GM18508 (cell line): Measurements from ENCODE around the gene ACSF2.
"Not testable (repeated sequence)": the region's sequence is repeated elsewhere in the genome, so short reads cannot be mapped to it uniquely, and the experiment has no call there.

Source experiments
- ATAC-seq: cut with Tn5 transposase; IDR thresholded peaks from one replicate; pipeline ENCODE4 v1.9.1; 2021; ENCODE audit warnings: moderate number of reproducible peaks; ENCODE audit not compliant: insufficient read depth, unreplicated experiment

The ACSF2 gene

DNA sequence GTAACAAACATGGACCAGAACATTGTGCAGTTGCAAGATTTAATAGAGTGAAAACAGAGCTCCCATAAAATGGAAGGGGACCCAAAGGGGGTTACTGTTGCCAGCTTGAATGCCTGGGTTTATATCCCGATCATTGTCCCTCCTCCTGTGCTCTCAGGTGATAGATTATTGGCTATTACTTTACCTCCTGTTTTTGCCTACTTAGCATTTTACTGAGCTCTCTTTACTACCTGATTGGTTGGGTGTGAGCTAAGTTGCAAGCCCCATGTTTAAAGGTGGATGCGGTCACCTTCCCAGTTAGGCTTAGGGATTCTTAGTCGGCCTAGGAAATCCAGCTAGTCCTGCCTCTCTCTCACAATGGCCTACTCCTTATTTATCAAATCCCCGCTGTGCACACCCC, 20.7 kb upstream of the ACSF2 start:
- not testable (repeated sequence) for ATAC-seq

DNA sequence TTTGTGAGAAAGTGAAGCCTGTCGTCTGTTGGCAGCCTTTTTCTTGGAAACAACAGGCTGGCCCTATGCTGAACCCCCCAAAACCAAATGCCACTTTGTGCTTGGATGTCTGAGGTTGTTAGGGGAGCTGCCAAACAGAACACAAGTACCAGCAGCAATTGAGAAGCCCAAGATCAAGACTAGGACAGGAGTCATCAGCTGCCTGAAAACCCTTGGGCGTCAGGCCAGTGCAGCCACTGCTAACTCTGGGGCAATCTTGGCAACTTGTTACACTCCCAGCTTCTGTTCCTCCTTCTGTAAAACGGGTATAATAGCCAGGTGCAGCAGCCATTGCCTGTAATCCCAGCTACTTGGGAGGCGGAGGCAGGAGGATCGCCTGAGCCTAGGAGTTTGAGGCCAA, 19.4 kb upstream of the ACSF2 start:
- no peak for ATAC-seq

DNA sequence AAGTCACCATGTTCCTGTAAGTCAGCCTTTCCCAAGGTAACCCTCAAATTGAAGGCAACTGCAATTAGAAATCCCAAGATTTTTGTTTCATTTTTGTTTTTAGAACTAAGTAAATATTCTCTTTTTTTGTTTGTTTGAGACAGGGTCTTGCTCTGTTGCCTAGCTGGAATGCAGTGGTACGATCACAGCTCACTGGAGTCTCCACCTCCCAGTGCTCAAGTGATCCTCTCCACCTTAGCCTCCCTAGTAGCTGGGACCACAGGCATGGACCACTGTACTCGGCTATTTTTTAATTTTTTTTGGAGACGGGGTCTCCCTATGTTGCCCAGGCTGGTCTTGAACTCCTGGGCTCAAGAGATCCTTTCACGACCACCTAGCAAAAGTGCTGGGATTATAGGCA, 18.1 kb upstream of the ACSF2 start:
- ATAC-seq: no peak

DNA sequence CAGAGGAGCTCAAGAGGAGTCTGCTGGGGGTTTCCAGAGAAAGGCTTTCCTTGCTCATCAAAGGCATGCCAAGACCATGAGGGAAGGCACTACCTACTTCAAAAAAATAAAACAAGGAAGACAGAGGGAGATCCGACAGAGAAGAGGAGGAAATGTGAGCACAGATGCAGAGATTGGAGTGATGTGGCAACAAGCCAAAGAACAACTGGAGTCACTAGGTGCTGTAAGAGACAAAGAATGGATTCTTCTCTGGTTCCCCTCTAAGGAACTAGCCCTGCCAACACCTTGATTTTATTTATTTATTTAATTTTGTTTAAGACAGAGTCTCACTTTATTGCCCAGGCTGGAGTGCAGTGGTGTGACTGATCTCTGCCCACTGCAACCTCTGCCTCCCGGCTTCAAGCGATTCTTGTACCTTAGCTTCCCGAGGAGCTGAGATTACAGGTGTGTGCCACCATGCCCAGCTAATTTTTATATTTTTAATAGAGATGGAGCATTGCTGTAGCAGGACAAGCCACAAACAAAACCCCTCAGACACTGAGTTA, 13.8 kb upstream of the ACSF2 start:
- ATAC-seq: no peak

DNA sequence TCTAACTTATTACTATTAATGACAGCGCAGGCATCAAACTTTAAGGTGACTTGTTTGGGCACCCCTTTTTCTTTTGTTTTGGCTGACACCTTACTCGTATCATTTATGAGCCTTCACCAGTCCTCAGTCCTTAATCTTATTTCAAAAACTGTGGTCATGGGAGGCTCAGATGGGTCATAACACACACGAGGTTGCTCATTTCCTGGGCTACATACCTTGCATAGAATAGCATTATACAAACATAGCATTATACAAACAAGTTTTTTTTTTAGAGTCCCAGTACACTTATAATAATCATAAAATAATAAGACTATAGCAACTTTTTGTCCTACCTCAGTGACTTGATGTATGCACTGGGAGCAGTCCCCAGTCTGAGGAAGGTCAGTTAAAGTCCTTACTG, 11.2 kb upstream of the ACSF2 start:
- ATAC-seq: no peak

DNA sequence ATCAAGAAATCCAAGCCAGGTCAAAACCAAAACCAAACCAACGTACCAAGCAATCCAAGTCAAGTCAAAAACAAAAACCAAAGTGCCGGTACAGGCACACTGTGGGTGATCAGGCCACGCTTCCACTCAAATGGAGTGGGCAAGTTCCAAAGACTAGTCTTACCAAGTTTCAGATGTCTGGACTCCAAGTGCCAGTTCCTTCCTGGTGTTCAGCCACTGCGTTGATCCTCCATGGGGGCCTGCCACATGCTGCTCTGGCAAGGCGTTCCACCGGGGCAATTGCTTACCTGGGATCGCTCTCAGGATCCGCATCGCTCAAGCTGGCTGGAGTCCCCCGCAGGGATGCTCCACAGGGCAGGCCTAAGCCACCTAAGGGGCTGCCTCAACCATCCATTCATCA, 6.4 kb upstream of the ACSF2 start:
- ATAC-seq: not testable (repeated sequence)

DNA sequence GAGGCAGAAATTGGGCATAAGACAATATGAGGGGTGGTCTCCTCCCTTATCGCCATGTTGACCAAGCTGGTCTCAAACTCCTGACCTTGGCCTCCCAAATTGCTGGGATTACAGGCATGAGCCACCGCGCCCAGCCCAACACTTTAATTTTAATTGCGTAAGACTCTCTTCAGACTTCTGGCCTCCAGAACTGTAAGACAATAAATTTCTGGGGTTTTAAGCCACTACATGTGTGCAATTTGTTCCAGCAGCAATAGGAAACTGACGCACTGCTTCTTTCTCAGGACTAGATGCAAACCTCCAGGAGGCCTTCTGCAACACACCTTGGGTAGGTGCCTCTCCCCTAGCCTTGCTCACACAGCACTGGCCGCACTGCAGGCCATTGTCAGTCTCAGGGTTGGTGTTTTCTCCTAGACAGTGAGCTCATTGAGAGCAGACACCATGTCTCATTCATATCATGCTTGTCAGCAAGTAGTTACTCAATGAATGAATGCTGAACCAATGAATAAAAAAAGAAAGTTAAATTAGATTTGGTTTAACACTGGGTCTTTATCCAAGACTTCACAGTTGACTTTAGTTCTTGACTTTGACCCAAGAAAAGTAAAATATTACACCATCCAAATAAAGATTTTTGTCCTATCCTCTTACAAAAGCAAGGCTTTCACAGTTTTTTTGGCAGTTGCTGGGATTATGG, 5.5 kb upstream of the ACSF2 start:
- no peak for ATAC-seq

DNA sequence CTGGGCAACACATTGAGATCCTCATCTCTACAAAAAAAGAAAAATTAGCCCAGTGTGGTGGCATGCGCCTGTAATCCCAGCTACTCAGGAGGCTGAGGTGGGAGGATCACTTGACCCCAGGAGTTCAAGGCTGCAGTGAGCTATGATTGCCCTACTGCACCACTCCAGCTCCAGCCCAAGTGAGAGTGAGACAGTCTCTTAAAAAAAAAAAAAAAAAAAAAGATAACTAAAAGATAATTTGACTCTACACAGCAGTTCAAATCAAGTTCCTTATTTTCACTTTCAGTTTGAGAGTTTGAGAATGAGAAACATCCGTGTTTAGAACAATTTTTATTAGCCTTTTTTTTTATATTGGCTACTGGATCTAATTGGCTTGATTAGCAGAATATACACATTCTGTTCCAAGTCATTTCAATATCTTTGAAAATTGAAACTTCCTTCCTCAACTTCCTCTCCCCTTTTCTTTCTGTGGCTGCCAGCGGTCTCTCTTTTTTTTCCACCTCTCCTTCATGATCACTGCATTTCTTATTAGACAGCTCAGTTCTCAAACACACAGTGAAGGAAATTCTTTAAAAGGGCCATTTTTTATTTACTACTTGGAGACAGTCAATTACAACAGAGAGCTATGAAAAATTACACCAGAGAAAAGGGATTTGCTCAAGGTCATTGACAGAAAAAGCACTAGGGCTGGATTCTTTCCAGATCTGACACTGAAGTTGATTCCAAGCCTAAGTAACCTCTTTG, 4.5 kb upstream of the ACSF2 start:
- no peak for ATAC-seq

DNA sequence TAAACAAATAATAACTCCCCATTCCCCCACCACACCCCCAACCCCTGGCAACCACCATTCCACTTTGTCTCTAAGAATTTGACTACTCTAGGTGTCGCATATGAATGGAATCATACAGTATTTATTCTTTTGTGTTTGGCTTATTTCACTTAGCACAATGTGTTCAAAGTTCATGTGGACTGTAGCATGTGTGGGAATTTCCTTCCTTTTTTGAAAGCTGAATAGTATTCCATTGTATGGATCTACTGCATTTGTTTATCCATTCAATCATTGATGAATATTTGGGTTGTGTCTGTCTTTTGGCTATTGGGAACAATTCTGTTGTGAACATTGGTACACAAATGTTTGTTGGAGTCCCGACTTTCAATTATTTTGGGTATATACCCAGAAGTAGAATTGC, 3.3 kb upstream of the ACSF2 start:
- ATAC-seq: no peak

DNA sequence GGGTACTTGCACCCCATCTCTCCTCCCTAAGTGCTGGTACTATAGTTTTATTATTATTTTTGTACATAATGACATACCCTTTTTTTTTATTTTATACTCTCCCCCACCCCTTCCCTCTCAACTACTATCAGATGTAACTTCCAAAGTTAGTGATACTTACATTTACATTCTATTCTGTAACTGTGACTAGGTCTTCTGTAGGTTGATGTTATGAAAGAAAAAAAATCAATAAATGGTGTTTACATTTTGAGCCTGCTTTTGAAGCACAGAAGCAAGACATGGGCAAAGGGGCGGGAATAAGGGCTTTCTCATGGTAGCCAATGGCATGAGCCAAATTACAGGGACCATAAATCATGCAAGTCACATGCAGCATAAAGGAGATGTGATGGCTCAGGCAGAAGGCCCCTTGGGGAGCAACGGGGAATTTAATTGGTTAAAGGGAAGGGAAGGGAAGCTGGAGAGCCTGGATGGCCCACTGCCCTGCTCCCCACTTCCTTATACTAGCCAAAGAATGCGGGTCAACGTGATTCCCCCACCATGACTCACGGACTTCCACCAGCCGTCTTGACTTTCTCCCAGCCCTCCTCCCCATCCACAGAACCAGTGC, 2.4 kb upstream of the ACSF2 start:
- ATAC-seq: no peak

DNA sequence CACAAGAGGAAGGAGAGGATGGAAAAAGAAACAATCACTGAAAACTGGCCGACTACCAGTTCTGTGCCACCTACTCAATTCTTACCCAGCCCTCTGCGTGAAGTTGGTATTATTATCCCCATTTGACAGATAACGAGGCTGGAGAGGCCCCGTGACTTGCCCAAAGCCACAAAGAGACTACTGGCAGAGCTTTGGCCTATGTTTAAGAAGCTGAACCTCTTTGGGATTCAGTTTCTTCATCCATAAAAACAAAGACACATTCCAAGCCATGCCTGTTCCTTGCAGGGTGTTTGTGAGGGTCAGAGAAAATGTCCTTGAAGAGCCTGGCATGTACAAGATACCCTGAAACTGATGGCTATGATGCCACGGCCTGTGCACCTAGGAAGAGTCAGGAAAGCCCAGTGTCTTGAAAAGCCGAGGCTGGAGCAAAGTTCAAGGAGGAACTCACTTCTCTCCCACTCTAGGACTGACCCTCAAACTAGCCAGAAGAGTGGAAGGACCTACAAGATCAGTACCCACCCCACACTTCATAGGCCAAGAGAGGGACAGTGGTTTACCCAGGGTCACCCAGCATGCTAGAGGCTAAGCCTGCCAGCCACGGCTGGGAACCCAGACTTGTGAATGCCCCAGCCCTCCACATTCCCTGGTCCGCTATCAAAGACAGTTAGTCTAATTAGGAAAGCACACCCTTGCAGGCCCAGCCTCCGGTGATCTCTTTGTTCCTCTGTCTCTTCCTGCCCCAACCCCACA, 1.6 kb upstream of the ACSF2 start:
- no peak for ATAC-seq

DNA sequence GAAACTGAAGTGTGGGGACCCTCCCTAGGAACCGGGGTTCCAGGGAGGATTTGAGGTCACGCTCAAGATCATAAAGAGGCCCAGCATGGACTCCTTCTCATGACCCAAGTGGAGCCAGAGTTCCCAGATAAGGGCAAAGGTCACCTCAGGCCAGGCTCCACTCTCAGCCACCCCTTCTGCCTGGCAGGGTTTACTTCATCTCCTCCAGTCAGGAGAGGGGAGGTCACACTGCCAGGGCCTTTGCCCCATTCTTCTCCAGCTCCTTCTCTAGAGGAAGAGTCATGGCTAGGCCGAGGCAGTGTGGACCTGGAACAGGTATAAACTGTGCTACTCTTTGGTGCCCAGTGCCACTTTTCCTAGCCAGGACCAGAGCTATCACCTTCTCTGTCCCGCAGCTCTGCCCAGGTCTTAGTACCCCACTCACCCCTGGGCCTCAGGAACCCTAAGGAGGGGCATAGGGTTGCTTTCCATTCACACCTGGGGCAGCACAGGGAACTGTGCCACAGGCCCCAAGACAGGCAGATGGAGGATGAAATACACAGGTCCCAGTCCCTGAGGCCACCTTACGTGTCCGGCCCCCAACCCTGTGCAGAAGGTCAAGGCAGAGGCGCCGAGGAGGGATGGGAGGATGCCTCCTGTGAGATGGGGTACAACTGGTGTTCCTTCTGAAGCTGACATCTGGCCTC, 879 bp upstream of the ACSF2 start:
- ATAC-seq: no peak

DNA sequence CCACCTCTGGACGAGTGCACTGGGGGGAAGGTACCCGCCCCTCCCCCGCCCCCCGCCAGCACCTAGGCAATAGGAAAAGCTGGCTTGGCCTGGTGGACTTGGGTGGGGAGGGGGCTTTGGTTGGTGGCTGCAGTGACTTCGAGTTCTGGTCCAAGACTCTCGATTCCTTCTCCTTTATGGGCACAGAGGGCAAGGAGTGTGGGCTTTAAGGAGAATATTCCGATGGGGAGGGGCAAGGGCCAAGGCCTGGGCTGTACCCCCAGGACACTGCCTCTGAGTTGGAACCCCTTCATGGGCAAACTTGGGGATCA, 409 bp downstream of the ACSF2 start:
- no peak for ATAC-seq

DNA sequence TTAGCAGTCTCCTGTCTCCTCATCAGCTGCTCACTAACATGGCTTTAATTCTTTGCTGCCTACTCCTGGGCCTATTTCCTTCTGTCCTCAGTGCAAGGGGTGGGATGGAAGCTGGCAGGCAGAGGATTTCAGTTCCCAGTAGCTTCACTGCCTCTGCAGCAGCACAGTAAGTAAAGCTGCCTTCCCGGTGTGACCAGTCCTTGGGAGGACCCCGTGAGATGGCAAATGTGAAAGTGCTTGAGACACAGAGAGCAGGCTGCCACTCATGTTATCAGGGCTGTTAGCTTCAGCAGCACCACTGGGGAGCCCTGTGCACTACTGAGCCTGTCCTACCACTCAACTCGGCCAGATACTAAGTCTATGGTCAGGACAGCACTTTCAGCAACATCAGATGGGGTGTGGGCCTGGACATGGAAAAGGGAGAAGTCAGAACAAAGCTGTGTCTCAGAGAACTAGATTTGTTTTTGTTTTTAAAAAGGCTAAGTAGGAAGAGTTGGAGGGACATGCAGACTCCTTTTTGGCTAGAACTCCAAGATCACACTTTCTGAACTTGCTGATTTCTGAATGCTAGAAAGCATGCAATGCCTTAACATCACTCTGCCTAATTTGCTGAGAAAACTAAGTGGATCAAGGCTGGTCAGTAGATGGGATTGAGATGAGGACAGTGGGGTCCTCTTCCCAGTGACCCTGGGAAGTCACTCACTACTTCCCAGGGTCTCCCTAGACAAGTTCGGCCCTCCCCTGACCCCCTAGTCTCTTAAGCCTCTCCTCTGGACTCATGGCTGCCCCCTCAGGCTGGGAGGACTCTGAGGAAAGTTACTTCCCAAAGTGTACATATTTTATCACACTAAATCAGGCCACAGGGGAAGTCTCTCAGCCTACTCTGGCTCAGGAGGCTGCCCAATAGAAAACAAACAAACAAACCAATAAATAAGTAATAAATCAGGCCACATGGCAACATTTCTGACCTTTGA, 1.1 kb downstream of the ACSF2 start:
- no peak for ATAC-seq

DNA sequence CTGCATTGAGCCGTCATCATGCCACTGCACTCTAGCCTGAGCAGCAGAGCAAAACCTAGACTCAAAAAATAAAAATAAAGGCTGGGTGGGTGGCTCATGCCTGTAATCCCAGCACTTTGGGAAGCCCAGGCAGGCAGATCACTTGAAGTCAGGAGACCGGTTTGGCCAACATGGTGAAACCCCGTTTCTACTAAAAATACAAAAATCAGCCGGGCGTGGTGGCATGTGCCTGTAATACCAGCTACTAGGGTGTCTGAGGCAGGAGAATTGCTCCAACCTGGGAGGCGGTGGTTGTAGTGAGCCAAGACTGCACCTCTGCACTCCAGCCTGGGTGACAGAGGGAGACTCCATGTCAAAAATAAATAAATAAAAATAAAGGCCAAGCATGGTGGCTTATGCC, 2.1 kb downstream of the ACSF2 start:
- ATAC-seq: not testable (repeated sequence)

DNA sequence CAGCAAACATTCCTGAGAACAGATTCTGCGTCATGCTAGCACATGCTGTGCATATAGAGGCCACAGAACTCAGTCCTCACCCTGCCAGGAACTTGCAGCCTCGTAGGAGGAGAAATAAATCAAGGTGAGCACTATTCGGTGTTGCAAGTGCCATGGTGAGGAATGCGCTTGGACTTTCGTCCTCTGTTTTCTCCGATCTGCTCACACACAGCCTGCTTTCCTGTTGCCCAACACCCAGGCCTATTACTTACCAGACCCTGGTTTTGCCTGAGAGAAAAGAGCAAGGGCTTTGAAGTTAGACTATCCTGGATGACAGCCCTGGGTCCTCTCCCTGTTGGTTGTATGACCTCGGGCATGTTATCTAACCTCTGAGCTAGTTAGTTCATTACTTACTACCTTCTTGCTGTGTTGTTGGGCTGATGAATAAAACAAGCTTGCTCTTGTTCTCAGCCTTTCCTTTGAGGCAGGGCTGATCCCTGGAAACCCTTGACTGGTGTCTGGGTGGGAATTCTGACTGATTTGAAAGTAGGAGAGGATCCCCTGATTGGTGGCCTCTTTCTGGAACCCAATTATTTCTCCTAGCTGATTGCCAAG, 2.9 kb downstream of the ACSF2 start:
- ATAC-seq: no peak

DNA sequence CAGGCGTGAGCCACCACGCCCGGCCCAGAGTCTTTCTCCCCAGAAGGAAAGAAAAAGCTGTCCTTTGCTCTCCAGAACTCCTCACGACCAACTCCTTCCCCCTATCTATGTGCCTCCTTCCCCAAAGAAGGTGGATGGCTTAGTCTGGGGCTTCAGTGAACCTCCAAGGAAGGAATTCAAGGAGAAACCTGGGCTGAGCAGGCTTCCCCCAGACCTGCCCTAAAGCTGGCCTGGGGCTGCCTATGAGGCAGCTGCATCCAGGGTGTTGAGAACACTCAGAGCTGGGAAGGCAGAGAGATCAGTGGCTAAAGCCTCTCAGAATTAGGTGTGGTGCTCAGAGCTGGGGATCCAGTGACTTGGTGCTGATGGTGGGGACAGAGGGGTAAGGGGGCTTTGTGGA, 3.8 kb downstream of the ACSF2 start:
- no peak for ATAC-seq

DNA sequence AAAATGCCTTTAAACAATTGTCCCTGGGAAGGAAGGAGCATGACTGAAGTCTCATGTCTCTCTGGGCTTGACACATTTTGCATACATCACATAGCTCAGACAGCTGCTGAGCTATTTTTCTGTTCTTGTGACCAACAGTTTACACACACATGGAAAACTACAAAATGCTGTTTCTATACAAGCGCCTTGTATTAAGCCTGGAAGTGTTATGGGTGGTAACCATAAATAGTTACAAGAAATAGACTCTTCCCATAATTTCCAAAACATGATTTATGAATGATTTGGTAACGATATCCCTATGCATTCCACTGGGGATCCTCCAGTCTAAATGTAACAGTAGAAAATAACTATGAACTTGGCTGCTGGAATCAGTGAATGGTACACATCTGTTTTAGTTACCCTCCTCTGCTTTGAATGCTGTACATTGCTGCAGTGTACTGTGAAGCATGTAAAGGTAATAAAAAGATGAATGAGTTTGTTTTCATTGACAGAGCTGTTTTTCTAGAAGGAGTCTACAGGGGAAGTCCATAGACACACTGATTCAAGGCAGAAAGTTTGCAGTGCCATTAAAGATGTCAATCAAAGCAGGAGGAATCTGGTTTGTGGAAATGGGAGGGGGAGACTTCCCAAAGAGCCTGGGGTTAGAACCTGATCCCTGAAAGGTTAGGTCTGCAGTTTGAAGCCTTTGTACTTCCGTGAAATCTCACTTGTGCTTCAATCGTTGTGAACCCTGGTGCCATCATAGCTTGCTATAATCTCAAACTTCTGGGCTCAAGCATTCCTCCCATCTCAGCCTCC, 5.0 kb downstream of the ACSF2 start:
- no peak for ATAC-seq
